GM12892 (cell line): ENCODE measurements around the gene GRN.

Source experiments
- POLR2A ChIP-seq: IDR thresholded peaks from 2 replicates; pipeline ENCODE4 v1.6.1; 2011; ENCODE audit warnings: low read depth, low read length, control low read depth
- POLR2AphosphoS5 ChIP-seq: IDR thresholded peaks from 2 replicates; pipeline ENCODE4 v1.6.1; 2011; ENCODE audit warnings: low read depth, low read length, control low read depth
- TAF1 ChIP-seq: IDR thresholded peaks from 2 replicates; pipeline ENCODE4 v1.6.1; 2011; ENCODE audit warnings: low read depth, mild to moderate bottlenecking, control low read depth, low read length, borderline replicate concordance

DNA sequence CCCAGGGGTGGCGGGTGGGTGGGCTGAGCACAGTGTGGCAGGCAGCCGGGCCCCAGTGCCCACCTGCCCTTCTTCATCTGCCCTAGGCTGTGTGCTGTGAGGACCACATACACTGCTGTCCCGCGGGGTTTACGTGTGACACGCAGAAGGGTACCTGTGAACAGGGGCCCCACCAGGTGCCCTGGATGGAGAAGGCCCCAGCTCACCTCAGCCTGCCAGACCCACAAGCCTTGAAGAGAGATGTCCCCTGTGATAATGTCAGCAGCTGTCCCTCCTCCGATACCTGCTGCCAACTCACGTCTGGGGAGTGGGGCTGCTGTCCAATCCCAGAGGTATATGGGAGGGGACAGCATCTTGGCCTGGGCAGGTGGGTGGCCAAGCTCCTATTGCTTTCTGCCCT lies 6.4 kb downstream of the GRN start:
- TF ChIP-seq POLR2A (no peak), POLR2AphosphoS5 (no peak), TAF1 (no peak)
